SK-N-SH (cell line): ENCODE results near the gene LINGO4. TPM values are rescaled to one million over a fixed set of nuclear protein-coding genes. Genes with fewer than 3 reads are reported as not detected.

ENCODE experiments used
- CTCF ChIA-PET: fragments of 300-600, 350-600 bp; formaldehyde crosslinking; extraction: SDS; loops from one replicate; lab custom pipeline; 2021; lab: Yijun Ruan, JAX
- POLR2A ChIA-PET: fragments of 350-600 bp; sonication (Branson Sonifier 250); formaldehyde crosslinking; extraction: SDS; loops from one replicate; lab custom pipeline; 2020; ENCODE audit warnings: antibody characterized with exemption, inconsistent platforms; lab: Yijun Ruan, JAX
- DNase-seq: peaks from one replicate; pipeline ENCODE4 v3.0.0; 2012
- H2AFZ ChIP-seq: fragments of 200-600 bp; sonication (generic); 2 replicates; pipeline ENCODE4 v1.8.1; 2016; ENCODE audit warnings: antibody characterized with exemption, mild to moderate bottlenecking, low read depth
- H3F3A ChIP-seq: fragments of 200-600 bp; sonication (generic); replicated peaks from 2 replicates; pipeline ENCODE3; 2016; ENCODE audit warnings: antibody characterized with exemption, mild to moderate bottlenecking; ENCODE audit not compliant: insufficient read depth
- H3K27ac ChIP-seq, 2 experiments: fragments of 200-500 bp in 1 of 2; fragments of 200-600 bp in 1 of 2; sonication (Bioruptor generic) in 1 of 2; sonication (generic), shearing (Covaris generic) in 1 of 2; 2 replicates each; pipeline versions ENCODE4 v1.5.1 to v1.6.1; 2014 to 2016; ENCODE audit warnings: low read depth in 2 of 2, inconsistent platforms in 1 of 2, low read length in 1 of 2, mild to moderate bottlenecking in 1 of 2, mixed read lengths in 1 of 2
- H3K27me3 ChIP-seq: fragments of 200-600 bp; sonication (generic), shearing (Covaris generic); 2 replicates; pipeline ENCODE4 v1.6.1; 2016; ENCODE audit warnings: mixed run types; ENCODE audit not compliant: insufficient read depth
- H3K36me3 ChIP-seq, 2 experiments: fragments of 200-500 bp in 1 of 2; fragments of 200-600 bp in 1 of 2; sonication (Bioruptor generic) in 1 of 2; sonication (generic) in 1 of 2; replicated peaks in 1 of 2; 2 replicates each; pipeline versions ENCODE3 to v1.5.1; 2014 to 2016; ENCODE audit warnings: low read length in 1 of 2, mild to moderate bottlenecking in 1 of 2; ENCODE audit not compliant: insufficient read depth in 2 of 2, control insufficient read depth in 1 of 2
- H3K4me1 ChIP-seq, 2 experiments: fragments of 200-500 bp in 1 of 2; fragments of 200-600 bp in 1 of 2; sonication (Bioruptor generic) in 1 of 2; sonication (generic), shearing (Covaris generic) in 1 of 2; 2 replicates each; pipeline versions ENCODE4 v1.5.1 to v1.6.1; 2014 to 2016; ENCODE audit warnings: low read depth in 1 of 2, low read length in 1 of 2, mixed run types in 1 of 2; ENCODE audit not compliant: insufficient read depth in 2 of 2, control insufficient read depth in 1 of 2
- H3K4me2 ChIP-seq: fragments of 200-600 bp; sonication (generic), shearing (Covaris generic); 2 replicates; pipeline ENCODE4 v1.6.1; 2017; ENCODE audit warnings: mixed run types
- H3K4me3 ChIP-seq, 2 experiments: fragments of 200-500 bp in 1 of 2; fragments of 200-600 bp in 1 of 2; sonication (Bioruptor generic) in 1 of 2; sonication (generic), shearing (Covaris generic) in 1 of 2; 2 replicates each; pipeline versions ENCODE4 v1.5.1 to v1.8.1; 2014 to 2016; ENCODE audit warnings: low read depth in 2 of 2, inconsistent platforms in 1 of 2, low read length in 1 of 2, mild to moderate bottlenecking in 1 of 2, mixed read lengths in 1 of 2, moderate library complexity in 1 of 2
- H3K79me2 ChIP-seq: fragments of 200-600 bp; sonication (generic); 2 replicates; pipeline ENCODE4 v1.8.1; 2017; ENCODE audit warnings: mild to moderate bottlenecking; ENCODE audit not compliant: insufficient read depth
- H3K9ac ChIP-seq: fragments of 200-600 bp; sonication (generic); 2 replicates; pipeline ENCODE4 v1.6.1; 2017; ENCODE audit warnings: mixed run types
- H3K9me2 ChIP-seq: fragments of 200-600 bp; sonication (generic); 2 replicates; pipeline ENCODE4 v1.6.1; 2017; ENCODE audit warnings: mixed run types
- H3K9me3 ChIP-seq: fragments of 200-600 bp; sonication (generic); 2 replicates; pipeline ENCODE4 v1.6.1; 2017; ENCODE audit warnings: mixed run types, mild to moderate bottlenecking, moderate library complexity
- H4K20me1 ChIP-seq: fragments of 200-600 bp; sonication (generic); 2 replicates; pipeline ENCODE4 v1.6.1; 2017; ENCODE audit warnings: mild to moderate bottlenecking, mixed run types; ENCODE audit not compliant: insufficient read depth
- CTCF ChIP-seq: fragments of 200-600 bp; sonication (generic); IDR thresholded peaks from 2 replicates; pipeline ENCODE4 v1.6.1; 2017; ENCODE audit warnings: antibody characterized with exemption, mild to moderate bottlenecking, moderate library complexity
- EP300 ChIP-seq, 2 experiments: IDR thresholded peaks; 2 replicates each; pipeline versions ENCODE4 v1.4.0 to v1.6.1; 2012; ENCODE audit warnings: borderline replicate concordance in 1 of 2, low read depth in 1 of 2, low read length in 1 of 2
- FOSL2 ChIP-seq: IDR thresholded peaks from 2 replicates; pipeline ENCODE4 v1.4.0; 2012; ENCODE audit warnings: low read depth, mild to moderate bottlenecking, moderate library complexity, borderline replicate concordance
- FOXJ3 ChIP-seq: sonication (generic); formaldehyde crosslinking; IDR thresholded peaks from 2 replicates; pipeline ENCODE4 v1.5.1; 2020; ENCODE audit warnings: mild to moderate bottlenecking, missing genetic modification reagents
- GABPA ChIP-seq: IDR thresholded peaks from 2 replicates; pipeline ENCODE4 v1.4.0; 2012; ENCODE audit warnings: low read depth, mild to moderate bottlenecking
- IRF3 ChIP-seq: fragments of 150-350 bp; IDR thresholded peaks from 2 replicates; pipeline ENCODE4 v1.6.1; 2016; ENCODE audit warnings: mild to moderate bottlenecking, low read depth, low read length
- JUND ChIP-seq: IDR thresholded peaks from 2 replicates; pipeline ENCODE4 v1.4.0; 2012
- MXI1 ChIP-seq: IDR thresholded peaks from 2 replicates; pipeline ENCODE4 v1.6.1; 2012; ENCODE audit warnings: mild to moderate bottlenecking, low read depth, low read length, improper control_type of control experiment
- NFIC ChIP-seq: IDR thresholded peaks from 2 replicates; pipeline ENCODE4 v1.4.0; 2012; ENCODE audit warnings: borderline replicate concordance
- NRF1 ChIP-seq: IDR thresholded peaks from 2 replicates; pipeline ENCODE4 v1.6.1; 2012; ENCODE audit warnings: low read depth, mild to moderate bottlenecking, low read length
- POLR2AphosphoS5 ChIP-seq: IDR thresholded peaks from 2 replicates; pipeline ENCODE4 v1.6.1; 2012; ENCODE audit warnings: low read depth, low read length
- RAD21 ChIP-seq: IDR thresholded peaks from 2 replicates; pipeline ENCODE4 v1.6.1; 2012; ENCODE audit warnings: mild to moderate bottlenecking, low read length
- RFX5 ChIP-seq: IDR thresholded peaks from 2 replicates; pipeline ENCODE4 v1.6.1; 2012; ENCODE audit warnings: mild to moderate bottlenecking, improper control_type of control experiment, low read length
- RXRA ChIP-seq: IDR thresholded peaks from 2 replicates; pipeline ENCODE4 v1.4.0; 2012; ENCODE audit warnings: low read depth, mild to moderate bottlenecking, borderline replicate concordance
- SIN3A ChIP-seq: IDR thresholded peaks from 2 replicates; pipeline ENCODE4 v1.6.1; 2012; ENCODE audit warnings: low read depth, mild to moderate bottlenecking, low read length, moderate library complexity, borderline replicate concordance
- TCF12 ChIP-seq: IDR thresholded peaks from 2 replicates; pipeline ENCODE4 v1.4.0; 2012
- TEAD4 ChIP-seq: IDR thresholded peaks from 2 replicates; pipeline ENCODE4 v1.4.0; 2012; ENCODE audit warnings: mild to moderate bottlenecking, borderline replicate concordance; ENCODE audit not compliant: insufficient read depth
- USF1 ChIP-seq: IDR thresholded peaks from 2 replicates; pipeline ENCODE4 v1.4.0; 2012; ENCODE audit warnings: low read depth, borderline replicate concordance
- YY1 ChIP-seq: IDR thresholded peaks from 2 replicates; pipeline ENCODE4 v1.4.0; 2012; ENCODE audit warnings: low read depth, mild to moderate bottlenecking
- ZBTB33 ChIP-seq: IDR thresholded peaks from 2 replicates; pipeline ENCODE4 v1.4.0; 2012; ENCODE audit warnings: low read depth, borderline replicate concordance
- WGBS: methylation state at CpG from one replicate; pipeline ENCODE4 v1.1.6; 2017; ENCODE audit warnings: low lambda C conversion rate; 5-methylcytosine and 5-hydroxymethylcytosine counted together
- polyA plus RNA-seq, 3 experiments: library from polyadenylated mRNA; depleted of rRNA; stranded (reverse); fragments of >200 nt; gene quantifications; 2 replicates each; pipeline ENCODE4 v1.2.3, GENCODE V29; 2012

The LINGO4 gene
- polyA plus RNA-seq, 1 of the 3 experiments (the other 2 are of a cell fraction) = not detected

GRCh38 chr1:151825751-151826660 is 20.8 kb upstream of the LINGO4 start:
- ChIA-PET CTCF (interaction anchor here (7.8 kb wide), 1 partner anchor 10 kb away, joined by 46 read pairs; no protein-coding TSS in a partner anchor), POLR2A (interaction anchor here (1.1 kb wide), 1 partner anchor 37 kb away, joined by 3 read pairs; no protein-coding TSS in a partner anchor)
- no peaks in the 10 kb centered on the region; the same call in 1 of the 2 replicates for H3K27me3 ChIP-seq
- no peaks in the 10 kb centered on the region for H3K9me3 ChIP-seq
- no peak overlapping the region for H3K4me2 ChIP-seq
- H3K9me2 ChIP-seq = no peaks in the 10 kb centered on the region
- H3K27ac ChIP-seq = no peak overlapping the region
- no peak overlapping the region for H2AFZ ChIP-seq
- no peak overlapping the region for H3K9ac ChIP-seq
- no peaks in the 10 kb centered on the region for H4K20me1 ChIP-seq
- TF ChIP-seq EP300 (IDR thresholded peaks at IDR 0.05; ENCODE audit: borderline replicate concordance in 1 of 2, low read depth in 1 of 2, low read length in 1 of 2) = no peak
- TF ChIP-seq YY1 = no peak
- no peak for TF ChIP-seq RFX5
- no peak for TF ChIP-seq FOXJ3 (CRISPR knock-in tag)
- TF ChIP-seq POLR2AphosphoS5 = no peak
- TF ChIP-seq NFIC = no peak
- TF ChIP-seq TCF12 = no peak
- no peak for TF ChIP-seq JUND
- TF ChIP-seq CTCF = no peak
- no peak for TF ChIP-seq NRF1
- no peak for TF ChIP-seq FOSL2
- TF ChIP-seq ZBTB33 = no peak
- no peak for TF ChIP-seq TEAD4
- TF ChIP-seq MXI1 = no peak
- no peak for TF ChIP-seq SIN3A
- no peak for TF ChIP-seq USF1
- TF ChIP-seq RAD21 = no peak
- no peak for TF ChIP-seq RXRA
- TF ChIP-seq GABPA = no peak
- no peak for TF ChIP-seq IRF3
- H3K4me1 ChIP-seq = peaks cover 0 to 58% of the 10 kb centered on the region in 2 experiments; a peak in 1 of 4 replicates
- H3K79me2 ChIP-seq = no peaks in the 10 kb centered on the region
- H3K36me3 ChIP-seq = no peaks in the 10 kb centered on the region
- DNase-seq = no peak
- H3F3A ChIP-seq = no peaks in the 10 kb centered on the region
- no peak overlapping the region for H3K4me3 ChIP-seq
- WGBS = 74% methylated on average over 16 of the region's 21 CpGs
